Measurements from ENCODE around the gene ADISSP.

The ADISSP gene

DNA sequence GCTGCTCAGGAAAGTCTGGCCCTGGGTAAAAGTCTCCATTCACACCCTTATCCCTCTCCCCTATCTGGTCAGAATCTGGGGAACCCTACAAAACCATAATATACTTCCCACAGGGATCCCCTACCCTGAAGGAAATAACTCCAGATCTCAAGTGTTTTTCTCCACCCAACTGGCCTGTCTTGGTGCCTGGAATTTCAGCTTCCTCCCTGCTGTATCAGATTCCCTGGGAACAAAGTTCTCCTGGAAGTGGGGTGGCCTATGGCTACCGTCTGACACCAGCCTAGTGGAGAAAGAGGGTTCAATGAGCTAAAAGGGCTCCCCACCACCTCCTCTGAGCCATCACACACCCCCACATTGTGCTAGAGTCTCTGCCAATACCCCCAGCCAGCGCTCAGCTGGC is 20.1 kb downstream of the ADISSP start:
- TF ChIP-seq POLR2AphosphoS5 (IDR thresholded peaks at IDR 0.05; ENCODE audit: low read depth, low read length): no peak
- no peak for TF ChIP-seq TAF1 (IDR thresholded peaks at IDR 0.05; ENCODE audit: borderline replicate concordance, insufficient read depth, low read length)
- no peak for TF ChIP-seq SIN3A (IDR thresholded peaks at IDR 0.05; ENCODE audit: borderline replicate concordance, insufficient read depth, low read length)
- TF ChIP-seq, protein P1, sequence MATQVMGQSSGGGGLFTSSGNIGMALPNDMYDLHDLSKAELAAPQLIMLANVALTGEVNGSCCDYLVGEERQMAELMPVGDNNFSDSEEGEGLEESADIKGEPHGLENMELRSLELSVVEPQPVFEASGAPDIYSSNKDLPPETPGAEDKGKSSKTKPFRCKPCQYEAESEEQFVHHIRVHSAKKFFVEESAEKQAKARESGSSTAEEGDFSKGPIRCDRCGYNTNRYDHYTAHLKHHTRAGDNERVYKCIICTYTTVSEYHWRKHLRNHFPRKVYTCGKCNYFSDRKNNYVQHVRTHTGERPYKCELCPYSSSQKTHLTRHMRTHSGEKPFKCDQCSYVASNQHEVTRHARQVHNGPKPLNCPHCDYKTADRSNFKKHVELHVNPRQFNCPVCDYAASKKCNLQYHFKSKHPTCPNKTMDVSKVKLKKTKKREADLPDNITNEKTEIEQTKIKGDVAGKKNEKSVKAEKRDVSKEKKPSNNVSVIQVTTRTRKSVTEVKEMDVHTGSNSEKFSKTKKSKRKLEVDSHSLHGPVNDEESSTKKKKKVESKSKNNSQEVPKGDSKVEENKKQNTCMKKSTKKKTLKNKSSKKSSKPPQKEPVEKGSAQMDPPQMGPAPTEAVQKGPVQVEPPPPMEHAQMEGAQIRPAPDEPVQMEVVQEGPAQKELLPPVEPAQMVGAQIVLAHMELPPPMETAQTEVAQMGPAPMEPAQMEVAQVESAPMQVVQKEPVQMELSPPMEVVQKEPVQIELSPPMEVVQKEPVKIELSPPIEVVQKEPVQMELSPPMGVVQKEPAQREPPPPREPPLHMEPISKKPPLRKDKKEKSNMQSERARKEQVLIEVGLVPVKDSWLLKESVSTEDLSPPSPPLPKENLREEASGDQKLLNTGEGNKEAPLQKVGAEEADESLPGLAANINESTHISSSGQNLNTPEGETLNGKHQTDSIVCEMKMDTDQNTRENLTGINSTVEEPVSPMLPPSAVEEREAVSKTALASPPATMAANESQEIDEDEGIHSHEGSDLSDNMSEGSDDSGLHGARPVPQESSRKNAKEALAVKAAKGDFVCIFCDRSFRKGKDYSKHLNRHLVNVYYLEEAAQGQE (IDR thresholded peaks at IDR 0.05; ENCODE audit: insufficient read depth in 1 of 2, low read depth in 2 of 2, low read length in 2 of 2): no peak
- no peak for TF ChIP-seq FOXP2 (optimal IDR thresholded peaks at IDR 0.05; ENCODE audit: borderline replicate concordance, extremely low read depth, extremely low read length, insufficient read depth)

- TF ChIP-seq SIN3A (IDR thresholded peaks at IDR 0.05; ENCODE audit: borderline replicate concordance, insufficient read depth, low read length): no peak
- TF ChIP-seq TAF1 (IDR thresholded peaks at IDR 0.05; ENCODE audit: borderline replicate concordance, insufficient read depth, low read length): no peak
- no peak for TF ChIP-seq FOXP2 (optimal IDR thresholded peaks at IDR 0.05; ENCODE audit: borderline replicate concordance, extremely low read depth, extremely low read length, insufficient read depth)
- no peak for TF ChIP-seq POLR2AphosphoS5 (IDR thresholded peaks at IDR 0.05; ENCODE audit: low read depth, low read length)
Measured at GRCh38 chr20:3745686-3746173, 21.8 kb downstream of the ADISSP start.

DNA sequence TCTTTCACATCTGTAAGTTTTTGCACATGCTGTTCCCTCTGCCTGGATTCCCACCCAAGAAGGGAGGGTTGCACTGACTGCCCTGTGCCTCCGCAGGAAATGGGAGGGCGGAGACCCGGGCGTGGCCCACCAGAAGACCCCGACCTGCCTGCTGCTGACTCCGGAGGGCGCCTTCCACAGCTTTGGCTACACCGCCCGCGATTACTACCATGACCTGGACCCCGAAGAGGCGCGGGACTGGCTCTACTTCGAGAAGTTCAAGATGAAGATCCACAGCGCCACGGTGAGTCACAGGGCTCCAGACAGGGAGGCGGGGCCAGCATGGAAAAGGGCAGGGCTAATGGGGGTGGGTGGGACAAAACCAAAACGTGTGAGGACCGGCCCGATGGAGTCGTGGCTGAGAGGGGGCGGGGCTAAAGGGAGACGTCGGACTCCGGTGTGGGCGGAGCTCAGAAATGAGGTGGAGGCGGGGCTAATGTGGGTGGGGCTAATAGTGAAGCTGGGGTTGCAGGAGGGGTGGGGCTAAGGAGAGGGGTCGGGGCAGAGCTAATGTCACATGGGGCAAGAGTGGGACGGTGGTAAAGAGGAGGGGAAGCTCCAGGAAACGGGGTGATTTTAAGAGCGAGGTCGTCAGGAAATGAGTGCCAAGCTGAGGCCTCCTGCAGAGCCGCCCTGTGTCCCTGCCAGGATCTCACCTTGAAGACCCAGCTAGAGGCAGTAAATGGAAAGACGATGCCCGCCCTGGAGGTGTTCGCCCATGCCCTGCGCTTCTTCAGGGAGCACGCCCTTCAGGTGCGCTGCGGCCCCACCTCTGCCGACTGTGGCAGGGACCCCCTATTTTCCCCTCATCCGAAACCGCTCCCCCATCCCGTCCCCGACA is 22.5 kb downstream of the ADISSP start:
- no peak for TF ChIP-seq SIN3A (IDR thresholded peaks at IDR 0.05; ENCODE audit: borderline replicate concordance, insufficient read depth, low read length)
- no peak for TF ChIP-seq FOXP2 (optimal IDR thresholded peaks at IDR 0.05; ENCODE audit: borderline replicate concordance, extremely low read depth, extremely low read length, insufficient read depth)
- TF ChIP-seq POLR2AphosphoS5 (IDR thresholded peaks at IDR 0.05; ENCODE audit: low read depth, low read length): no peak
- no peak for TF ChIP-seq TAF1 (IDR thresholded peaks at IDR 0.05; ENCODE audit: borderline replicate concordance, insufficient read depth, low read length)
- TF ChIP-seq, protein P1 (IDR thresholded peaks at IDR 0.05; ENCODE audit: insufficient read depth in 1 of 2, low read depth in 2 of 2, low read length in 2 of 2): no peak

DNA sequence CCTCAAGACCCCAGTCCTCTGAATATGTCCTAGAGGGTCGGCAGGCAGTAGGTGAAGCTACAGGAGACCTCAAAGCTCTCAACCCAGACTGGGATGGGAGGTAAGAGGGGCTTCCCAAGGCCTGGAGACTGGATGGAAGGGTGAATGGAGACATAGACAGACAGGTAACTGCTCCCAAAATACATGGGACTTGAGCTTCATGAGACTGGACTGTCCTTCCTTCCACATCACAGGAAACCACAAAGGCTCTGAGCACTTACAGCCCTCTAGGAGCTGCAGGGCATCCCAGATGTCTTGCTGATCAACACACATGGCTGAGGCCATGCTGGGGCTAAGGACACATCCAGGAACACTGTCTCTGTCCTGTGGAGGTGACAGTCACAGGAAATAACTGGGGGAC is 23.5 kb downstream of the ADISSP start:
- TF ChIP-seq TAF1 (IDR thresholded peaks at IDR 0.05; ENCODE audit: borderline replicate concordance, insufficient read depth, low read length) (no peak), SIN3A (IDR thresholded peaks at IDR 0.05; ENCODE audit: borderline replicate concordance, insufficient read depth, low read length) (no peak), FOXP2 (optimal IDR thresholded peaks at IDR 0.05; ENCODE audit: borderline replicate concordance, extremely low read depth, extremely low read length, insufficient read depth) (no peak), POLR2AphosphoS5 (IDR thresholded peaks at IDR 0.05; ENCODE audit: low read depth, low read length) (no peak)
- TF ChIP-seq, protein P1 (IDR thresholded peaks at IDR 0.05; ENCODE audit: insufficient read depth in 1 of 2, low read depth in 2 of 2, low read length in 2 of 2): no peak

DNA sequence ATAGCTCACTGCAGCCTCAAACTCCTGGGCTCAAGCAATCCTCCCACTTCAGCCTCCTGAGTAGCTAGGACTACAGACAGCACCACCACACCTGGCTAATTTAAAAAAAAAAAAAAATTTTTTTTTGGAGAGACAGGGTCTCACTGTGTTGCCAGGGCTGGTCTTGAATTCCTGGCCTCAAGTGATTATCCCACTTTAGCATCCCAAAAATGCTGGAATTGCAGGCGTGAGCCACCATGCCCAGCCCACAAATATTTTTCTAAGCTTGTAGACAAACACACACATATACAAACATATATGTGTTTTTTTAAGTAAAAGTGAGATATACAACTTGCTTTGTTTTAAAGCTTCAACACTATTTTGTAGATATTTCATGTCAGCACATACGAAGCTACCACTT is 24.3 kb downstream of the ADISSP start:
- no peak for TF ChIP-seq POLR2AphosphoS5 (IDR thresholded peaks at IDR 0.05; ENCODE audit: low read depth, low read length)
- no peak for TF ChIP-seq SIN3A (IDR thresholded peaks at IDR 0.05; ENCODE audit: borderline replicate concordance, insufficient read depth, low read length)
- TF ChIP-seq TAF1 (IDR thresholded peaks at IDR 0.05; ENCODE audit: borderline replicate concordance, insufficient read depth, low read length): no peak
- TF ChIP-seq, protein P1 (IDR thresholded peaks at IDR 0.05; ENCODE audit: insufficient read depth in 1 of 2, low read depth in 2 of 2, low read length in 2 of 2): no peak
- TF ChIP-seq FOXP2 (optimal IDR thresholded peaks at IDR 0.05; ENCODE audit: borderline replicate concordance, extremely low read depth, extremely low read length, insufficient read depth): no peak
